Body of pancreas (tissue), 4 donors: ENCODE results near the gene SOCS7. TPM values are rescaled to one million over a fixed set of nuclear protein-coding genes. Genes with fewer than 3 reads are reported as not detected.

Experiments
- ATAC-seq: fragments of 150-250 bp; one replicate; pipeline ENCODE4 v1.9.1; 2016
- DNase-seq, 4 donors: peaks; one replicate each; pipeline ENCODE4 v3.0.0-alpha.2; 2019
- H3K27ac ChIP-seq, 4 donors: fragments of 200-600 bp; sonication (generic); 1 replicate in 3 of 4; 2 replicates in 1 of 4; pipeline versions ENCODE4 v1.5.1 to v1.6.1; 2016 to 2019; ENCODE audit warnings: mild to moderate bottlenecking in 1 of 4, mixed read lengths in 1 of 4, moderate library complexity in 1 of 4
- H3K27me3 ChIP-seq, 2 donors: fragments of 200-600 bp; sonication (generic); one replicate each; pipeline ENCODE4 v1.6.0; 2016; ENCODE audit warnings: mild to moderate bottlenecking in 1 of 2
- H3K36me3 ChIP-seq, 2 donors: fragments of 200-600 bp; sonication (generic); replicated peaks in 1 of 2; 2 replicates each; pipeline ENCODE4 v1.5.1; 2016; ENCODE audit warnings: low read depth in 2 of 2; ENCODE audit not compliant: insufficient read depth in 1 of 2
- H3K4me1 ChIP-seq: fragments of 200-600 bp; sonication (generic); one replicate; pipeline ENCODE4 v1.6.0; 2016
- H3K4me3 ChIP-seq, 2 donors: fragments of 200-600 bp; sonication (generic); 1 replicate in 1 of 2; 2 replicates in 1 of 2; pipeline ENCODE4 v1.5.1; 2016 to 2019
- H3K9me3 ChIP-seq, 3 donors: fragments of 200-600 bp; sonication (generic); 1 replicate in 2 of 3; 2 replicates in 1 of 3; pipeline ENCODE4 v1.5.1; 2016
- POLR2A ChIP-seq, 3 donors: fragments of 450-650 bp; IDR thresholded peaks; one replicate each; pipeline ENCODE4 v1.6.1; 2016; ENCODE audit warnings: antibody characterized with exemption in 3 of 3, mild to moderate bottlenecking in 2 of 3
- WGBS, 2 donors: methylation state at CpG; one replicate each; pipeline ENCODE4 v1.1.5; 2017; 5-methylcytosine and 5-hydroxymethylcytosine counted together
- intact Hi-C: fragments of 100-400 bp; cut with DNase I; formaldehyde crosslinking; loops from one replicate; pipeline ENCODE4 v1.15.1; 2023
- total RNA-seq, 2 donors: library from RNA; depleted of rRNA; stranded (reverse); fragments of >200 nt; gene quantifications; one replicate each; pipeline ENCODE4 v1.1.0, GENCODE V29; 2016
- TF ChIP-seq, protein P1 (sequence below), 7 experiments: fragments of 450-650 bp in 4 of 7; fragments of 200-600 bp in 3 of 7; sonication (generic) in 3 of 7; IDR thresholded peaks; one replicate each; pipeline ENCODE4 v1.5.1; 2016 to 2019; ENCODE audit warnings: antibody characterized with exemption in 7 of 7

The SOCS7 gene
- total RNA-seq, 2 donors from 2014 or later, result 15.3 to 34.3 TPM

DNA sequence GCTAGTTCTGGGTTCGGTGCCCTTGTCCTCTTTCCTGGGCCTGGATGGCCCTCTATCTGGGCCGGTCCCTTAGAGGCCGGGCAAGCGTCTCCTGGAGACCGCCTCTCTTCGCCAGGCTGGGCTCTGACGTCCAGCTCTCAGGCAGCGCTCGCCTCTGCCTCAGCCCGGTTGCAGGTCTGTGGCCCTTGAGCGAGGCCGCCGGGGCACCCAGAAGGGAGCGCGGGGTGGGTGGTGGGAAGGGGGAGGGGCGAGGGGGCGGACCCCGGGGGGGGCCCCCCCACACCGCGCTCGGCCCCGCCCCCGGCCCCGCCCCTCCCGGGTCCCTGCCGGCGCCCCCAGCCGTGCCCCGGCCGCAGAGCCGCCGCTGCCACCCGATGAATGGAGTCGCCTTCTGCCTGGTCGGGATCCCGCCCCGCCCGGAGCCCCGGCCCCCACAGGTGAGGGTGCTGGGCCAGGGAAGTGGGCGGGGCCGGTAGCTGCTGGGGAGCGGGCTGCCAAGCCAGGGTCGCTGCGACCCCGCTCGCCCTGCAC is 76.5 kb downstream of the SOCS7 start, which contains the start of gene ARHGAP23:
ARHGAP23 (plus strand) TSS at position 353 of the 531 bp plus-strand sequence; CDS start at position 375, 22 bp downstream.
- Histone ChIP-seq H3K4me1 (peaks cover 18% of the 10 kb centered on the region), H3K36me3 (no peaks in the 10 kb centered on the region), H3K27me3 (no peaks in the 10 kb centered on the region), H3K4me3 (peak within 1 kb of the TSS; percentile 87 to 92), H3K27ac (peak within 1 kb of the TSS; percentile 13 to 83 (median 66)), H3K9me3 (no peaks in the 10 kb centered on the region)
- intact Hi-C loops, result no loop called here
- ATAC-seq (peak; percentile 63), DNase-seq (peak; percentile 51 to 69 (median 66))
- TF ChIP-seq POLR2A (IDR thresholded peaks at IDR 0.05), result no peak
- 1 to 2% methylated on average over 11 to 38 of the region's 46 CpGs for WGBS, 2 donors

DNA sequence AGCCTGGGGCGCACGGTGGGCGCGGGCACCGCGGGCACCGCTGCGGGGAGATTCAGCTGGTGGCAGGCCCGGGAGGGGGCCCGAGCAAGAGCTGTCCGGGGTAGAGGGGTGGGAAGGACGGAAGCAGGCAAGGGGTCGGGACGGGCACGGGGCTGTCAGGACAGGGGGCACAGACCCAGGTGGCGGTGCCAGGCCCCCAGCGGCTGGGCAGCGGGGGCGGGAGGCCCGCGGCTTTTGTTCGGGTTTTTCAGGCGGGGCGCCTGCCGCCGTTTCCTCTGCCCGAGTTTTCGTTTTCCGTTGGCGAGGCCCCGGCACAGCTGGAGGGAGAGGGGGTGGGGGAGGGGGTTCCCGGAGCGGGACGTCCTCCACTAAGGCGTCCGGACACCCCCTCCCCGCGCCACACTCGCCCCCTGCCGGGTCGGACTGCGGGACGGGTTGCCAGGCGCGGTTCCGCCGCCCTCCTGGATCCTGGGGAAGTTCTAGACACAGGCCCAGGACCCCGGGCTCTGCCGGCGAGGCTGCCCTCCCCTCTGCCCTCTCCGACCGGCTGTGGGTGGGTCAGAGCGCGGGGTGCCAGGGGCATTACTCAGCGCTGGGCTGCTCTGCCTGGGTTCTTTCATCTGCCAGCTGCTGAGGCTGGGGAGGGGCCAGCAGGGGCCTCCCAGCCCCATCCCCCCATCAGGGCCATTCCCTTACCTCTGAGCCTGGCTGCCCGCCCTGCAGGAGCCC is 77.2 kb downstream of the SOCS7 start:
- intact Hi-C loops, result no loop called here
- peak overlapping the region; percentile 87 to 92 for H3K4me3 ChIP-seq
- no peaks in the 10 kb centered on the region for H3K9me3 ChIP-seq
- TF ChIP-seq, protein P1, sequence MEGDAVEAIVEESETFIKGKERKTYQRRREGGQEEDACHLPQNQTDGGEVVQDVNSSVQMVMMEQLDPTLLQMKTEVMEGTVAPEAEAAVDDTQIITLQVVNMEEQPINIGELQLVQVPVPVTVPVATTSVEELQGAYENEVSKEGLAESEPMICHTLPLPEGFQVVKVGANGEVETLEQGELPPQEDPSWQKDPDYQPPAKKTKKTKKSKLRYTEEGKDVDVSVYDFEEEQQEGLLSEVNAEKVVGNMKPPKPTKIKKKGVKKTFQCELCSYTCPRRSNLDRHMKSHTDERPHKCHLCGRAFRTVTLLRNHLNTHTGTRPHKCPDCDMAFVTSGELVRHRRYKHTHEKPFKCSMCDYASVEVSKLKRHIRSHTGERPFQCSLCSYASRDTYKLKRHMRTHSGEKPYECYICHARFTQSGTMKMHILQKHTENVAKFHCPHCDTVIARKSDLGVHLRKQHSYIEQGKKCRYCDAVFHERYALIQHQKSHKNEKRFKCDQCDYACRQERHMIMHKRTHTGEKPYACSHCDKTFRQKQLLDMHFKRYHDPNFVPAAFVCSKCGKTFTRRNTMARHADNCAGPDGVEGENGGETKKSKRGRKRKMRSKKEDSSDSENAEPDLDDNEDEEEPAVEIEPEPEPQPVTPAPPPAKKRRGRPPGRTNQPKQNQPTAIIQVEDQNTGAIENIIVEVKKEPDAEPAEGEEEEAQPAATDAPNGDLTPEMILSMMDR (IDR thresholded peaks at IDR 0.05), result peak in 1 of 7 experiments; percentile 4
- TF ChIP-seq POLR2A (IDR thresholded peaks at IDR 0.05), result peak in 1 of 3 donors; percentile 21
- H3K4me1 ChIP-seq, result peaks cover 18% of the 10 kb centered on the region
- whole genome bisulfite sequencing, 2 donors, result 7 to 21% methylated on average over 27 to 52 of the region's 56 CpGs
- peak; percentile 41 for ATAC-seq
- no peaks in the 10 kb centered on the region for H3K27me3 ChIP-seq
- peak; percentile 26 to 59 (median 42) for DNase-seq
- H3K36me3 ChIP-seq, result no peaks in the 10 kb centered on the region
- peak overlapping the region; percentile 13 to 83 (median 66) for H3K27ac ChIP-seq

DNA sequence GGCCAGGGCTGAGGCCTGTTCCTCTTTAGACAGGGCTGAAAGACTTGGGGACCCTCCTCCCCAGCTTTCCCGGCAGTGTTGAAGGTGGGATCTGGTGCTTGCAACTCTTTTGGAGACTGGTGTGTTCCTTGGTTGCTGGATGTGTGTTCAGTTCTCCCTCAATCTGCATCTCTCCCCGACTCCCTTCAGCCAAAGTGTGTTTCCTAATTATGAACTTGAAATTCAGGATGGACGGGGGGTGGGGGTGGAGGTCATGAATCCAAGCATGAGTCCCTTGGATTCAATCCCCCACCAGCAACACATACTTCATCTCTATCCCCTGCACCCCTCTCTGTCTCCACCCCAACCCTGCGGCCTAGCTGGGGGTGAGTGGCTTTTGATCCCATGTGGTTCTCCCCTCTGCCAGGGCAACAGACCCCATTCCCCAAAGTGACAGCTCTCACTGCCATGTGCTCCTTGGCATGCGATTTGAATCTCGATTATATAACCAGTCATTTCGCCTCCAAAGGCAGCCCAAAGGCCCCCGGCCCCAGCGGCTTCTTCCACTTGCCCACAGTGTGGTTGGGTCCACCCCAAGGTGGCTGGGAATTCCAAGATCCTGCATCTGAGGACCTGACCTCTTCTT is 77.9 kb downstream of the SOCS7 start:
- Histone ChIP-seq H3K27me3 (no peaks in the 10 kb centered on the region), H3K4me3 (no peak overlapping the region), H3K27ac (peak overlapping the region; percentile 13 to 83 (median 66)), H3K36me3 (no peaks in the 10 kb centered on the region), H3K9me3 (no peaks in the 10 kb centered on the region), H3K4me1 (peaks cover 18% of the 10 kb centered on the region)
- TF ChIP-seq, protein P1 (IDR thresholded peaks at IDR 0.05), result no peak
- TF ChIP-seq POLR2A (IDR thresholded peaks at IDR 0.05), result no peak
- WGBS, 2 donors, result 65 to 72% methylated on average over 9 of the region's 9 CpGs
- DNase-seq, result no peak
- no peak for ATAC-seq
- intact Hi-C loops, result no loop called here

GRCh38 chr17:38430316-38430715 is 78.7 kb downstream of the SOCS7 start:
- peaks cover 18% of the 10 kb centered on the region for H3K4me1 ChIP-seq
- TF ChIP-seq, protein P1 (IDR thresholded peaks at IDR 0.05), result no peak
- TF ChIP-seq POLR2A (IDR thresholded peaks at IDR 0.05), result no peak
- H3K27me3 ChIP-seq, result no peaks in the 10 kb centered on the region
- ATAC-seq (no peak), DNase-seq (no peak)
- H3K27ac ChIP-seq, result peak overlapping the region in 1 of 4 donors; percentile 25
- H3K36me3 ChIP-seq, result no peaks in the 10 kb centered on the region
- intact Hi-C loops, result no loop called here
- no peak overlapping the region for H3K4me3 ChIP-seq
- H3K9me3 ChIP-seq, result no peaks in the 10 kb centered on the region
- WGBS, 2 donors, result 41 to 67% methylated on average over 3 of the region's 3 CpGs

- intact Hi-C loops, result no loop called here
- TF ChIP-seq POLR2A (IDR thresholded peaks at IDR 0.05), result no peak
- TF ChIP-seq, protein P1 (IDR thresholded peaks at IDR 0.05), result no peak
- no peak for DNase-seq
- Histone ChIP-seq H3K9me3 (no peaks in the 10 kb centered on the region), H3K4me3 (no peak overlapping the region), H3K27me3 (no peaks in the 10 kb centered on the region), H3K4me1 (peaks cover 18% of the 10 kb centered on the region), H3K36me3 (no peaks in the 10 kb centered on the region), H3K27ac (no peak overlapping the region)
- WGBS, 2 donors, result 57 to 64% methylated on average over 2 of the region's 2 CpGs
- no peak for ATAC-seq
Observed at GRCh38 chr17:38430822-38431221, 79.2 kb downstream of the SOCS7 start.
